ENCODE results near the gene NAGK. TPM values are rescaled to one million over a fixed set of nuclear protein-coding genes. Genes with fewer than 3 reads are reported as not detected.

The NAGK gene
- total and polyA plus RNA-seq, 9 of the 15 experiments (the other 6 are each of a cell fraction or from before 2014, with no cell fraction given), result 4.9 to 14.9 (median 10.6) TPM

GRCh38 chr2:71101656-71102055 lies 33.2 kb downstream of the NAGK start:
- Histone ChIP-seq H3K9me1 (ENCODE audit: control insufficient read depth, insufficient read depth, low read length) (no peaks in the 10 kb centered on the region), H3K9ac (ENCODE audit: insufficient read depth in 1 of 2, low read depth in 2 of 2, low read length in 2 of 2) (no peak overlapping the region), H3K27ac (ENCODE audit: extremely low read depth, low read depth, low read length) (no peak overlapping the region), H3K4me2 (ENCODE audit: insufficient read depth, low read length) (no peak overlapping the region), H4K20me1 (replicated peaks; ENCODE audit: control insufficient read depth, insufficient read depth, low read length) (no peaks in the 10 kb centered on the region), H3K9me3 (replicated peaks; ENCODE audit: control insufficient read depth, insufficient read depth, low read depth, low read length) (no peaks in the 10 kb centered on the region), H2AFZ (ENCODE audit: low read depth, low read length) (peak overlapping the region; percentile 98), H3K27me3 (ENCODE audit: control insufficient read depth in 2 of 2, insufficient read depth in 2 of 2, low read length in 2 of 2) (no peaks in the 10 kb centered on the region), H3K79me2 (ENCODE audit: control insufficient read depth, insufficient read depth, low read length) (no peaks in the 10 kb centered on the region), H3K4me1 (replicated peaks in 1 of 2; ENCODE audit: control insufficient read depth in 2 of 2, insufficient read depth in 2 of 2, low read length in 2 of 2) (no peaks in the 10 kb centered on the region), H3K36me3 (ENCODE audit: control insufficient read depth, insufficient read depth, low read length) (no peaks in the 10 kb centered on the region), H3K4me3 (no peak overlapping the region)
- DNase-seq (ENCODE audit: extremely low read depth in 1 of 4, low spot score in 3 of 4) (no peak), ATAC-seq (no peak), FAIRE-seq (no peak)
- intact Hi-C loops (cut with micrococcal nuclease) (no loop called here), in situ Hi-C loops (cut with MboI) (no loop called here)
- WGBS (ENCODE audit: insufficient coverage, low coverage, missing lambda C conversion rate), result 20% methylated on average over 2 of the region's 2 CpGs
- POLR2A ChIA-PET, result interaction anchor here (0.6 to 2.4 kb wide), 6 partner anchors 9 to 32 kb away, joined by 3 to 10 read pairs (median 4); no protein-coding TSS in a partner anchor
- no TSS peak for BruUV-seq (replicated peaks)
- TF ChIP-seq RCOR1 (IDR thresholded peaks at IDR 0.05; ENCODE audit: borderline replicate concordance in 1 of 2, low read depth in 2 of 2, low read length in 2 of 2), result no peak
- TF ChIP-seq E2F5 (CRISPR knock-in tag; IDR thresholded peaks at IDR 0.05), result no peak
- no peak for TF ChIP-seq NFXL1 (CRISPR knock-in tag; IDR thresholded peaks at IDR 0.05)
- no peak for TF ChIP-seq FOXA3 (CRISPR knock-in tag; conservative IDR thresholded peaks at IDR 0.05 in 1 of 2, IDR thresholded peaks at IDR 0.05 in 1 of 2)
- TF ChIP-seq ZNF512 (tag; IDR thresholded peaks at IDR 0.05), result no peak
- TF ChIP-seq RAD51 (IDR thresholded peaks at IDR 0.05; ENCODE audit: borderline replicate concordance, low read depth), result no peak
- TF ChIP-seq, protein P1, sequence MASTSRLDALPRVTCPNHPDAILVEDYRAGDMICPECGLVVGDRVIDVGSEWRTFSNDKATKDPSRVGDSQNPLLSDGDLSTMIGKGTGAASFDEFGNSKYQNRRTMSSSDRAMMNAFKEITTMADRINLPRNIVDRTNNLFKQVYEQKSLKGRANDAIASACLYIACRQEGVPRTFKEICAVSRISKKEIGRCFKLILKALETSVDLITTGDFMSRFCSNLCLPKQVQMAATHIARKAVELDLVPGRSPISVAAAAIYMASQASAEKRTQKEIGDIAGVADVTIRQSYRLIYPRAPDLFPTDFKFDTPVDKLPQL (IDR thresholded peaks at IDR 0.05; ENCODE audit: extremely low read depth, insufficient read length), result no peak
- no peak for TF ChIP-seq TOE1 (IDR thresholded peaks at IDR 0.05; ENCODE audit: borderline replicate concordance)
- TF ChIP-seq TOE1 (CRISPR knock-in tag; IDR thresholded peaks at IDR 0.05; ENCODE audit: borderline replicate concordance, low read depth), result no peak
- no peak for TF ChIP-seq PHB (CRISPR knock-in tag; IDR thresholded peaks at IDR 0.05)
- CTCF ChIA-PET (ENCODE audit: low intra/inter-chr PET ratio), result no interaction called here

Measured in K562 (cell line).